Measurements from ENCODE around the gene IL33. TPM values are rescaled to one million over a fixed set of nuclear protein-coding genes. Genes with fewer than 3 reads are reported as not detected.

IL33 gene
- total RNA-seq, 1 donor from 2014 or later: 108 TPM

DNA sequence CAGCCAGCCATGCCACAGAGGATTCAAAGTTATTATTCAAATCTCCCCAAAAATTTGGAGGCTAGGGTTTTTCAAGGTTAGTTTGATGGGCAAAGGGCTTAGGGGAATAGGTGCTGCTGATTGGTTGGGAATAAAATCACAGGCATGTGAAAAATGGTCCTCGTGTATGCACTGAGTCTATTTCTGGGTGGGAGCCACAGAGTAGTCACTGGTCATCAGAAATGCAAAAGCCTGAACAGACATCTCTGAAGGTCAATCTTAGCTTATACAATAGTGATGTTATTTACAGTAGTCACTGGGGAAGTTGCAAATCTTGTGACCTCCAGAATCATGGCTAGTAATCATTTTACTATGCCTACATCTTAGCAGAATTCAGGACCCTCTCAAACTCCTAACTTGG is 1.3 kb downstream of the IL33 start:
- DNase-seq (ENCODE audit: low spot score): no peak

DNA sequence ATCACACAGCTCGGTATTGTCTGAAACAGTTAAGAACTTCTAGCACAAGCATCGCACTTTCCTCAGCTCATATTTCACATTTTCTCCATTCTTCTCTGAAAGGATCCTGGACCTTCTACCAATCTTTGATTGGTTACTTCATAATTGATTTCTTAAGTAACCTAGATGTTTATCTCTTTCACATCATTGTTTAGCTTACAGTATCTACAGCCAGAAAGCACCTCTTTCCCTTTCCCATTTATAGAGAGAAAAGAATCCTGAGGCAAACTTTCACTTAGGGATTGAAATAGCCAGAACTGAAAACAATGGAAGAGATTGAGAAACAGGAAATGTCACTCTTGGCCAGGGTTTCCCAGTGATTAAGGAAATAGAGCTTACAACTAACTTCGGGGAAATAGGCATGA is 2.5 kb downstream of the IL33 start:
- DNase-seq (ENCODE audit: low spot score): peak; percentile 56

DNA sequence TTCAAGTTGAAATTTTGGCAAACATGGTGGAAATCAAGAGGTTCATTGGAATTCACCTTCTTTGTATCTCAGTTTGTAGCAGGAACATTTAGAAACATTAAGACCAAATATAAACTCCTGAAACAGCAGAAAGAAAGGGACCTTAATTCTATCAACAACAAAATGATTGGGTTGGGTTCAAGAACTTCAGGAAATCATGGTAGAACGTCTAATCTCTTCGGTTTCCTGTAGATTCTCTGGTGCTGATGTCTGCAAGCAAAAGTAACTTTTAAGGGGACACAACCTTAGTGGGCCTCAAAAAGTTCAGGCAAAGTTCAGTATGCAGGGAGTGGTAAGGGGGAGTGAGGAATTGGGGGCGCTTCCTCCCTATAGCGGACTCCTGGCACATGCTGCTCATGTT is 3.4 kb downstream of the IL33 start:
- no peak for DNase-seq (ENCODE audit: low spot score)

DNA sequence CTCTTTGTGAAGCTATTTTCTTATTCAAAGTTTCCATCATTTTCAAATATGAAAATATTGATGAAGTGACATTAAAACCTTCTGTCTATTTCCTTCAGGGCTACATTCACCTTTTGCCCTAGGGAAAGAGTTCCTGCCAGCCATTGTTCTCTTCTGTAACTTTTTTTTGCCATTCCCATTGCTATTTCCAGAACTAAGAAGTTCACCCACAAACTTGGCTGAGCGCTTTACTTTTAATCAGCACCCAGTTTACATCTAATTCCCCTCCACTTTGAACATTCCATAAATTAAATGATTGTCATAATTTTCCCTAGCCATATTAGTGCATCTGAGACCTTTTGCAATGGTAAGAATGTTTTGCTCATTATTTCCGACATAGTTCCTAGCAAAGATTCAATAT is 4.4 kb downstream of the IL33 start:
- DNase-seq (ENCODE audit: low spot score): no peak

- no peak for DNase-seq (ENCODE audit: low spot score)
These were observed 9.0 kb downstream of the IL33 start for GRCh38 chr9:6224393-6225154.

DNA sequence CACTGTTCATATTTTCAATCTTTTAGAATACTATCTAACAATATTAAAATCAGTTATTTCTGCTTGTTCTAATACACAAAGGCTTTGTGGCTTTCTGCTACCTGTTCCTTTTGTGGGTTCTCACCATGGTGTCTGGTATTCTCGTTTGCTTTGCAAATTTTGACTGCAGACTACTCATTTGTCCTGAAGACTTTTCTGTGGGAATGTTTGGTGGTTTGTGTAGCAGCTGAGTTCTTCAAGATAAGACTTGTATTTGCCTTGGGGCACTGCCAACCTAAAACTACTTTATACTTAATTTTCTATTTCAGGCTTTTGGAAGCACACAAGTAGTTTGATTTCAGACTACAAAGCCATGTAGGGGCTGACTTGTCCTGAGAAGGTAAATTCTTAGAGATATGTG is 11.1 kb downstream of the IL33 start:
- DNase-seq (ENCODE audit: low spot score): peak; percentile 57

GRCh38 chr9:6229186-6229585 is 13.6 kb downstream of the IL33 start:
- no peak for DNase-seq (ENCODE audit: low spot score)

DNA sequence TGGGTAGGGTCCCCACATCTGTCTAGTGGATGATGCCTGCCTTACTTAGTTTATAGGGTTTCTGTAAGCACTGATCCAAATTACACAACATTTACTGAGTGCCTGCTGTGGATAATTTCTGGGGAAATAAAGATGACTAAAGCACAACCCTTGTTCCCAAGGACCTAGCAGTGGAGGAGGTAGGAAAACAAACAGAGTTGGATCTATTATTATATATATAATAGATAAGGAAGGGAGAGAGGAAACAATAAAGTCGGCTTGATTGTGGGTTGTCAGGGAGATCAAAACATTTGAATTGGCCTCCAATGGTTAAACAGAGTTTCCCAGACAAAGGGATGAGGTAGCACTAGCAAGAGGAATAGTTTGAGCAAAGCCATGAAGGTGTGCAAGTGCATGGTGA is 14.0 kb downstream of the IL33 start:
- DNase-seq (ENCODE audit: low spot score): no peak

DNA sequence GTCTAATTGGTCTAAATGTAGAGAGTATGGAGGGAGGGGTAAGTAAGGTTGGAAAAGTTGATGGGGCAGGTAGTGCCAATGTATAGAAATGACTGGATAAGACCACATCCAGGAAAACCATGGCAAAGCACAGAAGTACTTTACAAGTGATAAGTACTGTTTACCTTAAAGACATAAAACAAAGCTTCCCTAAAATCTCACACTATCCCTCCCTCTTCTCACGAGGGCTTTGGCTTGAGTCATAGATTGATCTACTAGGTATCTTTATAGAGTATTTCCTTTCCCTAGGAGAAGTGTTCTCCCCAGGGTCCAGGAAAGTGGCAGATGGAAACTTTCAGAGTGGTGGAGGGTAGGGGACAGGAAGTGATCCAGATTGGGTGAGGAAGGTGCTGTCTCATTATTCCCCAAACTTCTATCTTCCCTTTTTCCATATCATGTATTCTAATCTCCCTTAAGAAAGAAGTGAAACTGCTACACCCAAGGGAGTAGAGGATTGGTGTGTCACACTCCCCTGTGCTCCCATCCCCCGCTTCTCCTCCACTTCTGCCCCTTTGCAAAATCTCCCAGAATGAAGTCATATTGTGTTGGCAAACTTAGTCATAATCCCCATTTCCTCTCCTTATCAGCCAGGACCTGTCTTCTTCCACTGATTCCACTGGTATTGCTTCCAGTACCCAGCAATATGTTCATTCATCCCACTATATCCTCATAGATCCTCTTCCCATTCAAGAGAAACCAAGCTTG is 14.6 kb downstream of the IL33 start:
- DNase-seq (ENCODE audit: low spot score): no peak

DNA sequence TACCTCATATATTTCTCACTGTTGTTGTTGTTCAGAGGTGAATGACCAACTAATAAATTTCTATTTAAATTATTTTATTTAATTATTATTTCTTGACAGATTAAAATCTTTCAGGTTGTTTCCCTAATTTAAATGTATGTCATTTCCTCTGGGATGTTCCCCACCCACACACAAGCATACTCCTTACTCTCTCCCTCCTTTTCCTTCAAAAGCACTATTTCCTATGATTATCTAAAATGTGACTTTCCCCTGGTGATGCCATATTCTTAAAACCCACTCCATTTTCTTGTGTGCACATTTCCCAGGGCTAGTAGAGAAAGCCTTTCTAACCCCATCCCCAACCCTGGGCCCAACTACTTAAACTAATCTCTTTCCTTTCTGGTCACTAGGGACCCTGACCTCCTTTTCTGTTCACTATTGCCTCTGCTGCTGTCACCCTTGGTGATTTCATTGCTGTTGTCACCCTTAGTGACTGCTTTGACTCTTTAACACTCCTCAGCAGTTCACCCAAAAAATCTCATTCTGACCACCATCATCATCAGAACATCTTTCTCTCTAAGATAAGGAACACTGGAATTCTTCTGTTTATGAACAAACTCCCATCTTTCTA is 16.8 kb downstream of the IL33 start:
- DNase-seq (ENCODE audit: low spot score): no peak

GRCh38 chr9:6234014-6234413 is 18.4 kb downstream of the IL33 start:
- no peak for DNase-seq (ENCODE audit: low spot score)

GRCh38 chr9:6237267-6237666 is 21.7 kb downstream of the IL33 start:
- no peak for DNase-seq (ENCODE audit: low spot score)

DNA sequence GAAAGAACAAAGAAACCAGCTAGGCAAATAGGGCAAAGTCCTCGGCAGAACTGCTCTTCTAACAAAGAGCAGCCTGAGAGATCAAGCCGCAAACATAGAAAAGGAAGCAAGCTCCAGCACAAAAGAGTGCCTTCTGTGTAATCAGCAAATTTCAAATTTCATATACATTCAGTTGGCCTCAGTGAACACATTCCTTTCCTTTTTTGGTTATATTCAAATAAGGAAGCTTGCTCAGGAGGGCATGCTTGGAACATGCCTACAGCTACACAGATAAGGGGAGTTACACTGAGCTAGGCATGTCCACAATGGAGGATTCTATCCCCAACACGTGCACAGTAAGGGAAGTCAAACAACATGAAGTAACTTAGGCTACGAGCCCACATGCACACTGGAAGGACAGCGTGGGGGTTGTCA is 23.4 kb downstream of the IL33 start:
- peak; percentile 49 for DNase-seq (ENCODE audit: low spot score)

DNA sequence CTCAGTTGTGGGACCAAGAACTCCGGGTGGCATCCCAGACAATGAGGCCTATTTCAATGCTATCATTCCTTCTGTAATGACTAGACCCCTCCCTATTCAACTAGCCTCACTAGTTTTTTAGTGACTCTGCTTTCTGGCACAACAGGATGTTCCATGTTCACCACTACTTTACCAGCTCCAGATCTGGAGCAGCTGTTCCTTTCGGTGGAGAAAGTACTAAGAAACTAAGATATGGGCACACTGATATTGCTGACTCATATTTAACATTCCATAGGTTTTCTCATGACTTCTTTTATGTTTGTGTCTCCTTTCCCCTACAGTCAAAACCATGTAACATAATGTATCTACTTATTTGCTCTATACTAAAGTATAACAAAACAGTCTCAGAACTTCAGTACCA is 24.1 kb downstream of the IL33 start:
- no peak for DNase-seq (ENCODE audit: low spot score)

GRCh38 chr9:6243746-6244145 is 28.1 kb downstream of the IL33 start:
- DNase-seq (ENCODE audit: low spot score): no peak

- no peak for DNase-seq (ENCODE audit: low spot score)
These were observed 31.7 kb downstream of the IL33 start for GRCh38 chr9:6247266-6247665.

- no peak for DNase-seq (ENCODE audit: low spot score)
These were observed 53.3 kb downstream of the IL33 start for GRCh38 chr9:6268826-6269397.

GRCh38 chr9:6270896-6271295 is 55.3 kb downstream of the IL33 start:
- no peak for DNase-seq (ENCODE audit: low spot score)

- DNase-seq (ENCODE audit: low spot score): no peak
These were observed 56.1 kb downstream of the IL33 start for GRCh38 chr9:6271508-6272228.

DNA sequence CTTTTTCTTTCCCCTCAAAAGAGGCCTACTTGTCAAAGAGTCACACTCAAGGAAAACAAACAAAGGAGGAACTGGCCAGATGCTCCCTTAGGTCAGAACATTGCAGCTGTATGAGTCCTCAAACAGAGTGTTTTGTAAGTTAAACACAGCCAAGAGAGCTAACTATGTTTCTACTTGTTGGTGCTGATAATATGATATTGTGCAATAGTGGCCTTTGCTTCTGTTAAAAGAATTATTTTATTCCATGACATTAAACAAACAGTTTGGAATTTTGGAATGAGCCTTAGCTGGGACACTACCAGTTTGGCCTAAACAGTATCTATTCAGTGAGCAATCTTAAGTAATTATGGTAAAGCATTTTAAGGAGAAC is 56.6 kb downstream of the IL33 start:
- peak; percentile 8 for DNase-seq (ENCODE audit: low spot score)

DNA sequence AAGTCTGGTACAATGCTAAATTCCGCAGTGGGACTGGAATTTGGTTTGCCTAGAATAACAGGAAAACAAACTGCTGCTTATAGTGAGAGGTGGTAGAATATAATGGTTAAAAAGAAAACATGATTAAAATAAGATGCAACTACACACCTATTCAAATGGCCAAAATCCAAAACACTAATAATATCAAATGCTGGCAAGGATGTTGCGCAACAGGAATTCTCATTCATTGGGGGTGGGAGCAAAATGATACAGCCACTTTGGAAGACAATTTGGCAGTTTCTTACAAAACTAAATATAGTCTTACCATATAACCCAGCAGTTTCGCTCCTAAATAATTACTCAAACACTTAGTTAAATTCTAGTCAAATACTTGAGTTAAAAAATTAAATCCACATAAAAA is 61.8 kb downstream of the IL33 start:
- DNase-seq (ENCODE audit: low spot score): no peak

DNA sequence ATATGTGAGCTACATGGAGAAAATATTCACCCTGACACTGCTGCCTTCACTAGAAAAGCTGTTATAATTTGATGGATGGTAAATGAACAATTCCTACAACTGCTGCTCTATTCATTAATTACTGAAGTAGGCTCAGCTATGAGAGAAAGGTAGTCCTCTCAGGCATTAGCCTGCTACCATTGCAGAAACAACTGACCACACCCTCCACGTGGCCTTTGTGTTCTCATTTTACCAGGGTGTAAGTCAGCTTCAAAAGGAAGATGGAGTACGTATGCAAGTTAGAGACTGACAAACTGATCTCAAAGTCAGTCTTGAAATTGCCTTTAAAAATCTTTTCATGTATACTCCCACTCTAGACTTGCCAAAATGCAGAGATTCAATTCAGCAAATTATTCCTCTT is 86.3 kb downstream of the IL33 start:
- DNase-seq (ENCODE audit: low spot score): no peak
